Natural killer cell (primary cell): ENCODE results near the gene TDP1. TPM values are rescaled to one million over a fixed set of nuclear protein-coding genes. Genes with fewer than 3 reads are reported as not detected.
A peak's percentile ranks its signal among the peaks of the same experiment; 100 is the strongest.

Source experiments
- ATAC-seq, 3 donors: fragments of 150-1000 bp in 2 of 3; fragments of 200-7000 bp in 1 of 3; cut with Tn5 transposase; 1 replicate in 1 of 3; 2 replicates in 2 of 3; pipeline ENCODE4 v1.10.0; 2021; ENCODE audit warnings: mild to moderate bottlenecking in 2 of 3, moderate library complexity in 2 of 3
- DNase-seq, 2 donors: peaks; one replicate each; pipeline versions ENCODE4 v3.0.0 to v3.0.0-alpha.2; 2013 to 2021; ENCODE audit warnings: mixed read lengths in 1 of 2
- H3K27ac ChIP-seq: one replicate; pipeline ENCODE4 v1.5.1; 2013; ENCODE audit warnings: mild to moderate bottlenecking, low read length
- H3K27me3 ChIP-seq: one replicate; pipeline ENCODE4 v1.6.1; 2013; ENCODE audit warnings: low read length; ENCODE audit not compliant: control insufficient read depth, insufficient read depth
- H3K36me3 ChIP-seq: one replicate; pipeline ENCODE4 v1.6.1; 2013; ENCODE audit warnings: low read length; ENCODE audit not compliant: control insufficient read depth, insufficient read depth
- H3K4me1 ChIP-seq: one replicate; pipeline ENCODE4 v1.6.1; 2013; ENCODE audit warnings: low read length; ENCODE audit not compliant: control insufficient read depth, insufficient read depth
- H3K4me3 ChIP-seq: one replicate; pipeline ENCODE4 v1.5.1; 2013; ENCODE audit warnings: low read length
- H3K9me3 ChIP-seq: one replicate; pipeline ENCODE4 v1.6.1; 2013; ENCODE audit warnings: low read length; ENCODE audit not compliant: control insufficient read depth, insufficient read depth
- H3K27ac Mint-ChIP-seq, 2 donors: one replicate each; pipeline ENCODE4 v1.8.0; 2022; ENCODE audit warnings: mild to moderate bottlenecking in 2 of 2, mixed read lengths in 2 of 2, moderate library complexity in 1 of 2
- H3K27me3 Mint-ChIP-seq, 2 donors: one replicate each; pipeline ENCODE4 v1.8.0; 2022; ENCODE audit warnings: low read depth in 2 of 2, mixed read lengths in 2 of 2
- H3K36me3 Mint-ChIP-seq: one replicate; pipeline ENCODE4 v1.8.0; 2022; ENCODE audit warnings: mixed read lengths
- H3K4me1 Mint-ChIP-seq, 2 donors: one replicate each; pipeline ENCODE4 v1.8.0; 2022; ENCODE audit warnings: mixed read lengths in 2 of 2
- H3K4me3 Mint-ChIP-seq: one replicate; pipeline ENCODE4 v1.8.0; 2022; ENCODE audit warnings: mild to moderate bottlenecking, moderate library complexity, mixed read lengths
- H3K9me3 Mint-ChIP-seq, 2 donors: one replicate each; pipeline ENCODE4 v1.8.0; 2022; ENCODE audit warnings: mixed read lengths in 2 of 2
- WGBS: methylation state at CpG from one replicate; pipeline ENCODE4 v1.1.7; 2013; ENCODE audit warnings: missing lambda C conversion rate; ENCODE audit not compliant: insufficient coverage; 5-methylcytosine and 5-hydroxymethylcytosine counted together
- intact Hi-C: fragments of 100-400 bp; cut with micrococcal nuclease; formaldehyde crosslinking; loops from one replicate; pipeline ENCODE4 v1.14.2; 2022
- total RNA-seq, 4 donors: library from RNA; stranded (reverse); fragments of 120-200 nt in 1 of 4; gene quantifications; one replicate each; pipeline versions ENCODE4 v1.2.3 to v1.2.4, GENCODE V29; 2013 to 2022
- TF ChIP-seq, protein P1 (sequence below): fragments of 200-600 bp; IDR thresholded peaks from one replicate; pipeline ENCODE4 v1.8.0; 2022; ENCODE audit warnings: antibody characterized with exemption

Gene TDP1
- total RNA-seq, 3 donors from 2014 or later (not counting 1 experiment from before 2014, with no cell fraction given), result 41.8 to 59.6 (median 54.3) TPM

DNA sequence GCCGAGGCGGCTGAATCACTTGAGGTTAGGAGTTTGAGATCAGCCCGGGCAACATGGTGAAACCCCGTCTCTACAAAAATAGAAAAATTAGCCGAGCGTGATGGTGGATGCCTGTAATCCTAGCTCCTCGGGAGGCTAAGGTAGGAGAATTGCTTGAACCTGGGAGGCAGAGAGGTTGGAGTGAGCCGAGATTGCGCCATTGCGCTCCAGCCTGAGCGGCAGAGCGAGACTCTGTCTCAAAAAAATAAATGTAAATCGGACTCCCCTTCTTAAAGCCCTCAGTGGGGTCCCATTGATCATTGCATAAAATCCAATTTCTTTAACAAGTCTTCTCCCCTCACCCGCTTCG is 908 bp downstream of the TDP1 start:
- intact Hi-C loops, result loop anchor here (5.0 to 10.0 kb wide), 6 partner anchors 234 to 1962 kb away; partner anchors contain the start of genes CALM1, GALC and RPS6KA5
- Histone ChIP-seq H3K9me3 (no peaks in the 10 kb centered on the region), H3K27ac (peak overlapping the region; percentile 98), H3K36me3 (peaks cover 5% of the 10 kb centered on the region), H3K4me3 (peak overlapping the region; percentile 59), H3K27me3 (no peaks in the 10 kb centered on the region), H3K4me1 (peaks cover 34% of the 10 kb centered on the region)
- H3K27me3 Mint-ChIP-seq, result no peaks in the 10 kb centered on the region
- TF ChIP-seq, protein P1, sequence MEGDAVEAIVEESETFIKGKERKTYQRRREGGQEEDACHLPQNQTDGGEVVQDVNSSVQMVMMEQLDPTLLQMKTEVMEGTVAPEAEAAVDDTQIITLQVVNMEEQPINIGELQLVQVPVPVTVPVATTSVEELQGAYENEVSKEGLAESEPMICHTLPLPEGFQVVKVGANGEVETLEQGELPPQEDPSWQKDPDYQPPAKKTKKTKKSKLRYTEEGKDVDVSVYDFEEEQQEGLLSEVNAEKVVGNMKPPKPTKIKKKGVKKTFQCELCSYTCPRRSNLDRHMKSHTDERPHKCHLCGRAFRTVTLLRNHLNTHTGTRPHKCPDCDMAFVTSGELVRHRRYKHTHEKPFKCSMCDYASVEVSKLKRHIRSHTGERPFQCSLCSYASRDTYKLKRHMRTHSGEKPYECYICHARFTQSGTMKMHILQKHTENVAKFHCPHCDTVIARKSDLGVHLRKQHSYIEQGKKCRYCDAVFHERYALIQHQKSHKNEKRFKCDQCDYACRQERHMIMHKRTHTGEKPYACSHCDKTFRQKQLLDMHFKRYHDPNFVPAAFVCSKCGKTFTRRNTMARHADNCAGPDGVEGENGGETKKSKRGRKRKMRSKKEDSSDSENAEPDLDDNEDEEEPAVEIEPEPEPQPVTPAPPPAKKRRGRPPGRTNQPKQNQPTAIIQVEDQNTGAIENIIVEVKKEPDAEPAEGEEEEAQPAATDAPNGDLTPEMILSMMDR, result no peak
- H3K4me1 Mint-ChIP-seq, result peaks cover 59 to 64% of the 10 kb centered on the region in 2 donors
- H3K36me3 Mint-ChIP-seq, result no peaks in the 10 kb centered on the region
- 45% methylated on average over 15 of the region's 15 CpGs for WGBS
- ATAC-seq (no peak), DNase-seq (no peak)
- H3K9me3 Mint-ChIP-seq, result no peaks in the 10 kb centered on the region
- H3K27ac Mint-ChIP-seq, result peak overlapping the region; percentile 97
- H3K4me3 Mint-ChIP-seq, result peak overlapping the region; percentile 99

DNA sequence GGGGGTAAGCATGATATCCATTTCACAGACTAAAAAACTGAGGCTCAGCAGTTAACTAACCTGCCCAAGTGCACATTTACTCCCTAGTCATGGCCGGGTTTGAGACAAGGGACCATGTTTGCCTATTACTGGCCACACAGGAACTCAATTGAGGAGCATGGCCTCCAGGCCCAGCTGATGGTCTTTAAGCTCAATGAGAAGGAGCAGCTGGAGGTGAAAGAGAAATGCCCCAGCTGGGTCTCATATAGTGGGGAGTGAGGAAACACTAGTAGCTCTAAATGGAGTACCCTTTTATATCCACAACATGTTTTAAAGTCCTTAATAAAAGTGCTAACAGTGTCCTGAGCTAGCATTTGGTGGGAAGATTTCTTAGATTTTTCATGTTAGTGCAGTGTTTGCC is 1.6 kb downstream of the TDP1 start:
- TF ChIP-seq, protein P1, result no peak
- H3K4me1 ChIP-seq, result peaks cover 34% of the 10 kb centered on the region
- DNase-seq, result no peak
- H3K9me3 ChIP-seq, result no peaks in the 10 kb centered on the region
- peaks cover 59 to 64% of the 10 kb centered on the region in 2 donors for H3K4me1 Mint-ChIP-seq
- peak overlapping the region; percentile 98 for H3K27ac ChIP-seq
- no peak overlapping the region for H3K4me3 ChIP-seq
- whole genome bisulfite sequencing, result 94% methylated on average over 1 of the region's 1 CpG
- H3K27me3 Mint-ChIP-seq, result no peaks in the 10 kb centered on the region
- H3K36me3 ChIP-seq, result peaks cover 5% of the 10 kb centered on the region
- ATAC-seq, result no peak
- H3K27ac Mint-ChIP-seq, result peak overlapping the region; percentile 97
- H3K4me3 Mint-ChIP-seq, result peak overlapping the region; percentile 99
- H3K27me3 ChIP-seq, result no peaks in the 10 kb centered on the region
- no peaks in the 10 kb centered on the region for H3K36me3 Mint-ChIP-seq
- H3K9me3 Mint-ChIP-seq, result no peaks in the 10 kb centered on the region
- intact Hi-C loops, result loop anchor here (5.0 to 10.0 kb wide), 6 partner anchors 235 to 1963 kb away; partner anchors contain the start of genes CALM1, GALC and RPS6KA5

DNA sequence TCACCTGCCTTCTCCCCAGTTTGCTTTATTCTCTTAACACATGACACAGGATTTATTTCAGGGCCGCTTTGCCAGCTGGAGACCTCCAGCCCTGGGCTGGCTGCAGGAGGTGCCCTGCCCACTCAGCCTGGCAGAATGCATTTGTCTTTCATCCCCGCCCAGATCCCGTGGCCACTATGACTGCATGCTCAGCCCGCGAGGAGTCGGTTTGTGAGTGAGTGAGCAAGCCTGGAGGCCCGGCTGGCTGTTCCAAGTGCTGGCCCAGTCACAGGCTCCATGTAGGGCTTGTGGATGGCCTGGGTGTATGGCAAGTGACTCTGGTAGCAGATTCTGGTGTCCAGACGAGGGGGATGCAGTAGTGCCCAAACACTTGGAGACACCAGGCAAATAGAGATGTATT is 2.1 kb downstream of the TDP1 start:
- no peak for DNase-seq
- Histone ChIP-seq H3K27me3 (no peaks in the 10 kb centered on the region), H3K36me3 (peaks cover 5% of the 10 kb centered on the region), H3K4me3 (no peak overlapping the region), H3K4me1 (peaks cover 34% of the 10 kb centered on the region), H3K27ac (no peak overlapping the region), H3K9me3 (no peaks in the 10 kb centered on the region)
- 97% methylated on average over 8 of the region's 8 CpGs for WGBS
- no peak overlapping the region for H3K4me3 Mint-ChIP-seq
- no peak for ATAC-seq
- peaks cover 59 to 64% of the 10 kb centered on the region in 2 donors for H3K4me1 Mint-ChIP-seq
- H3K27ac Mint-ChIP-seq, result peak overlapping the region; percentile 97
- no peaks in the 10 kb centered on the region for H3K9me3 Mint-ChIP-seq
- H3K27me3 Mint-ChIP-seq, result no peaks in the 10 kb centered on the region
- TF ChIP-seq, protein P1, result no peak
- peaks cover under 1% of the 10 kb centered on the region for H3K36me3 Mint-ChIP-seq
- intact Hi-C loops, result loop anchor here (5.0 to 10.0 kb wide), 6 partner anchors 235 to 1963 kb away; partner anchors contain the start of genes CALM1, GALC and RPS6KA5

- H3K4me1 ChIP-seq, result peaks cover 34% of the 10 kb centered on the region
- no peak overlapping the region for H3K27ac ChIP-seq
- no peaks in the 10 kb centered on the region for H3K27me3 ChIP-seq
- no peaks in the 10 kb centered on the region for H3K27me3 Mint-ChIP-seq
- no peak overlapping the region for H3K4me3 Mint-ChIP-seq
- no peaks in the 10 kb centered on the region for H3K9me3 ChIP-seq
- intact Hi-C loops, result loop anchor here (5.0 to 10.0 kb wide), 6 partner anchors 237 to 1964 kb away; partner anchors contain the start of genes CALM1, GALC and RPS6KA5
- H3K36me3 ChIP-seq, result peaks cover 14% of the 10 kb centered on the region
- no peak for DNase-seq
- H3K9me3 Mint-ChIP-seq, result no peaks in the 10 kb centered on the region
- no peak overlapping the region for H3K4me3 ChIP-seq
- H3K27ac Mint-ChIP-seq, result peak overlapping the region in 1 of 2 donors; percentile 85
- peaks cover 57 to 63% of the 10 kb centered on the region in 2 donors for H3K4me1 Mint-ChIP-seq
- WGBS, result 75% methylated on average over 1 of the region's 1 CpG
- TF ChIP-seq, protein P1, result no peak
- no peak for ATAC-seq
- H3K36me3 Mint-ChIP-seq, result peaks cover 7% of the 10 kb centered on the region
Observed at GRCh38 chr14:89958966-89959365, 3.2 kb downstream of the TDP1 start.
